ENCODE data around the gene GZMM.

- TF ChIP-seq CTCF (IDR thresholded peaks at IDR 0.05) = no peak
- TF ChIP-seq POLR2A (IDR thresholded peaks at IDR 0.05) = no peak
Observed at GRCh38 chr19:511101-511851, 32.6 kb upstream of the GZMM start.

Measured in adrenal gland (tissue), 5 donors.